Measurements from ENCODE around the gene DMTF1. TPM values are rescaled to one million over a fixed set of nuclear protein-coding genes. Genes with fewer than 3 reads are reported as not detected.
A peak's percentile ranks its signal among the peaks of the same experiment; 100 is the strongest.

The DMTF1 gene
- total and polyA plus RNA-seq, 2 donors (not counting 1 experiment from before 2014, with no cell fraction given): 51.6 to 97.1 TPM

GRCh38 chr7:87106974-87107612 lies 45.2 kb upstream of the DMTF1 start:
- Histone ChIP-seq H3K27me3 (ENCODE audit: control insufficient read depth, insufficient read depth, low read length) (no peaks in the 10 kb centered on the region), H3K9me3 (ENCODE audit: control insufficient read depth, insufficient read depth, low read depth, low read length) (no peaks in the 10 kb centered on the region), H3K4me2 (ENCODE audit: extremely low read depth, insufficient read depth, low read length) (no peak overlapping the region), H3K79me2 (ENCODE audit: control insufficient read depth, insufficient read depth, low read length) (no peaks in the 10 kb centered on the region), H3K36me3 (ENCODE audit: control insufficient read depth, insufficient read depth, low read length) (no peaks in the 10 kb centered on the region), H3K4me1 (ENCODE audit: control insufficient read depth, extremely low read depth, insufficient read depth, low read length) (no peaks in the 10 kb centered on the region), H3K27ac (ENCODE audit: insufficient read depth, low read length) (no peak overlapping the region), H3K9ac (ENCODE audit: insufficient read depth, low read length) (no peak overlapping the region), H2AFZ (ENCODE audit: low read length) (no peak overlapping the region), H4K20me1 (ENCODE audit: control insufficient read depth, extremely low read depth, insufficient read depth, low read length) (no peaks in the 10 kb centered on the region), H3K4me3 (replicated peaks in 1 of 4; ENCODE audit: control extremely low read depth in 1 of 4, insufficient read depth in 1 of 4, low read depth in 3 of 4, low read length in 4 of 4) (no peak overlapping the region)
- no peak for DNase-seq (ENCODE audit: low read depth in 2 of 2)
- TF ChIP-seq CTCF (conservative IDR thresholded peaks at IDR 0.05 in 1 of 2, IDR thresholded peaks at IDR 0.05 in 1 of 2; ENCODE audit: low read depth in 1 of 2, low read length in 2 of 2) (no peak), EZH2 (IDR thresholded peaks at IDR 0.05; ENCODE audit: low read length, missing control alignments) (no peak)

- H3K4me3 ChIP-seq (replicated peaks in 1 of 4; ENCODE audit: control extremely low read depth in 1 of 4, insufficient read depth in 1 of 4, low read depth in 3 of 4, low read length in 4 of 4): no peak overlapping the region
- H2AFZ ChIP-seq (ENCODE audit: low read length): no peak overlapping the region
- H3K36me3 ChIP-seq (ENCODE audit: control insufficient read depth, insufficient read depth, low read length): no peaks in the 10 kb centered on the region
- no peak for DNase-seq (ENCODE audit: low read depth in 2 of 2)
- H3K27ac ChIP-seq (ENCODE audit: insufficient read depth, low read length): no peak overlapping the region
- H3K9me3 ChIP-seq (ENCODE audit: control insufficient read depth, insufficient read depth, low read depth, low read length): no peaks in the 10 kb centered on the region
- no peak for TF ChIP-seq EZH2 (IDR thresholded peaks at IDR 0.05; ENCODE audit: low read length, missing control alignments)
- no peak for TF ChIP-seq CTCF (conservative IDR thresholded peaks at IDR 0.05 in 1 of 2, IDR thresholded peaks at IDR 0.05 in 1 of 2; ENCODE audit: low read depth in 1 of 2, low read length in 2 of 2)
- H4K20me1 ChIP-seq (ENCODE audit: control insufficient read depth, extremely low read depth, insufficient read depth, low read length): no peaks in the 10 kb centered on the region
- H3K9ac ChIP-seq (ENCODE audit: insufficient read depth, low read length): no peak overlapping the region
- H3K4me1 ChIP-seq (ENCODE audit: control insufficient read depth, extremely low read depth, insufficient read depth, low read length): no peaks in the 10 kb centered on the region
- H3K79me2 ChIP-seq (ENCODE audit: control insufficient read depth, insufficient read depth, low read length): no peaks in the 10 kb centered on the region
- no peaks in the 10 kb centered on the region for H3K27me3 ChIP-seq (ENCODE audit: control insufficient read depth, insufficient read depth, low read length)
- no peak overlapping the region for H3K4me2 ChIP-seq (ENCODE audit: extremely low read depth, insufficient read depth, low read length)
Observed at GRCh38 chr7:87107949-87108776, 44.1 kb upstream of the DMTF1 start.

GRCh38 chr7:87110778-87111177 lies 41.5 kb upstream of the DMTF1 start:
- TF ChIP-seq EZH2 (IDR thresholded peaks at IDR 0.05; ENCODE audit: low read length, missing control alignments): no peak
- no peak for TF ChIP-seq CTCF (conservative IDR thresholded peaks at IDR 0.05 in 1 of 2, IDR thresholded peaks at IDR 0.05 in 1 of 2; ENCODE audit: low read depth in 1 of 2, low read length in 2 of 2)
- H3K27ac ChIP-seq (ENCODE audit: insufficient read depth, low read length): no peak overlapping the region
- no peak overlapping the region for H2AFZ ChIP-seq (ENCODE audit: low read length)
- DNase-seq (ENCODE audit: low read depth in 2 of 2): peak; percentile 44 to 62
- H3K4me2 ChIP-seq (ENCODE audit: extremely low read depth, insufficient read depth, low read length): no peak overlapping the region
- no peaks in the 10 kb centered on the region for H3K79me2 ChIP-seq (ENCODE audit: control insufficient read depth, insufficient read depth, low read length)
- no peaks in the 10 kb centered on the region for H3K4me1 ChIP-seq (ENCODE audit: control insufficient read depth, extremely low read depth, insufficient read depth, low read length)
- no peaks in the 10 kb centered on the region for H3K27me3 ChIP-seq (ENCODE audit: control insufficient read depth, insufficient read depth, low read length)
- no peaks in the 10 kb centered on the region for H3K36me3 ChIP-seq (ENCODE audit: control insufficient read depth, insufficient read depth, low read length)
- H4K20me1 ChIP-seq (ENCODE audit: control insufficient read depth, extremely low read depth, insufficient read depth, low read length): no peaks in the 10 kb centered on the region
- H3K9me3 ChIP-seq (ENCODE audit: control insufficient read depth, insufficient read depth, low read depth, low read length): no peaks in the 10 kb centered on the region
- H3K9ac ChIP-seq (ENCODE audit: insufficient read depth, low read length): no peak overlapping the region
- no peak overlapping the region for H3K4me3 ChIP-seq (replicated peaks in 1 of 4; ENCODE audit: control extremely low read depth in 1 of 4, insufficient read depth in 1 of 4, low read depth in 3 of 4, low read length in 4 of 4)

Measured in fibroblast of lung (primary cell).